GM06990 (cell line): Measurements from ENCODE around the gene CERCAM.

Source experiments
- DNase-seq: peaks from one replicate; pipeline ENCODE4 v3.0.0-alpha.2; 2011; ENCODE audit not compliant: insufficient read length; ENCODE audit errors: extremely low read depth
- H3K27me3 ChIP-seq: replicated peaks from 2 replicates; pipeline ENCODE4 v1.6.0; 2011; ENCODE audit warnings: low read length; ENCODE audit not compliant: control insufficient read depth, insufficient read depth
- H3K36me3 ChIP-seq: 2 replicates; pipeline ENCODE4 v1.5.1; 2011; ENCODE audit warnings: low read length; ENCODE audit not compliant: control insufficient read depth, insufficient read depth
- H3K4me3 ChIP-seq: replicated peaks from 2 replicates; pipeline ENCODE4 v1.5.1; 2011; ENCODE audit warnings: low read depth, mild to moderate bottlenecking, control low read depth, low read length
- CTCF ChIP-seq: IDR thresholded peaks from 2 replicates; pipeline ENCODE4 v1.5.1; 2011; ENCODE audit warnings: low read length, control low read depth, mild to moderate bottlenecking, inconsistent platforms; ENCODE audit not compliant: insufficient read depth, poor library complexity, severe bottlenecking

Gene CERCAM

GRCh38 chr9:128459011-128459410 is 38.4 kb downstream of the CERCAM start:
- Histone ChIP-seq H3K27me3 (no peaks in the 10 kb centered on the region), H3K36me3 (peaks cover 13% of the 10 kb centered on the region)
- no peak for TF ChIP-seq CTCF

GRCh38 chr9:128469070-128469469 is 48.4 kb downstream of the CERCAM start:
- no peak for DNase-seq
- no peak for TF ChIP-seq CTCF
- Histone ChIP-seq H3K27me3 (no peaks in the 10 kb centered on the region), H3K4me3 (no peak overlapping the region), H3K36me3 (peaks cover 7% of the 10 kb centered on the region)

More at GRCh38 chr9:128459011-128459410, 38.4 kb downstream of the CERCAM start:
- DNase-seq: no peak
- H3K4me3 ChIP-seq: no peak overlapping the region

DNA sequence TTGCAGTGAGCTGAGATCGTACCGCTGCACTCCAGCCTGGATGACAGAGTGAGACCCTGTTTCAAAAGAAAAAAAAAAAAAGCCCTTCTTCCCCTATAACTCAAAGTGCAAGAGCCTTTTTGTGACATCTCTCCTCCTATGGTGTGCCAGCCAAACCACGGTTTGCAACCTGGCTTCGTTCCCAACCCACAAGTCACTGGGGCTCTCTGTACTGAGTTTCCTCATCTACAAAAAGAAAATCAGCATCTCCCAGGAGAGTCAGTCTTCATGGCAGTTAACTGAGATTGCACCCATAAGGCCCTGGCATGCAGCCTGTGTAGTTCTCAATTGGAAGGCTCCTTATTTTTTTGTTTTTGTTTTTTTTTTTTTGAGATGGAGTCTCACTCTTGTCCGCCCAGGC is 49.9 kb downstream of the CERCAM start:
- H3K27me3 ChIP-seq: no peaks in the 10 kb centered on the region
- no peak overlapping the region for H3K4me3 ChIP-seq
- no peak for TF ChIP-seq CTCF
- DNase-seq: no peak
- H3K36me3 ChIP-seq: peaks cover 7% of the 10 kb centered on the region

DNA sequence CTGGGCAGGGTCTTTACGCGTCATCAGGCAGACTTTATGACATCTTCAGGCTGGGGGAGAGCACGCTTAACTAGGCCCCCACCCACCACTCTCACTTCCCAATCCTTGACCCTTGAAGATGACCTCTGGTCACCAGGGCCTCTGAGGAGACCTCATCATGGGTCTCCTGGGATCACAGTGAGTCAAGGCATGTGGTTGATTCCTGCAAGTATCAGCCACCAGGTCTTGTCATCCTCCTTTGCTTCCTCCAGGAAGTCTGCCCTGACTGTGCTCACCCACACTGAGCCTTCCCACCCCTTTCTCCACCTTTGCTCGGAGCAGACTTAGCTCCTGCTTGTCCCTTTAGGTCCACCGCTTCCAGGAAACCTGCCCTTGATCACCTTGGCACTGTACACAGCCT is 52.4 kb downstream of the CERCAM start:
- Histone ChIP-seq H3K36me3 (peaks cover 7% of the 10 kb centered on the region), H3K4me3 (no peak overlapping the region), H3K27me3 (no peaks in the 10 kb centered on the region)
- no peak for TF ChIP-seq CTCF
- no peak for DNase-seq

GRCh38 chr9:128475867-128476266 is 55.2 kb downstream of the CERCAM start:
- no peak overlapping the region for H3K4me3 ChIP-seq
- no peak for TF ChIP-seq CTCF
- H3K27me3 ChIP-seq: no peaks in the 10 kb centered on the region
- DNase-seq: no peak
- peaks cover 11% of the 10 kb centered on the region for H3K36me3 ChIP-seq

GRCh38 chr9:128479262-128479661 is 58.6 kb downstream of the CERCAM start:
- DNase-seq: no peak
- Histone ChIP-seq H3K36me3 (peaks cover 10% of the 10 kb centered on the region), H3K4me3 (no peak overlapping the region), H3K27me3 (no peaks in the 10 kb centered on the region)
- no peak for TF ChIP-seq CTCF
